Lung (tissue), 12 donors: ENCODE data around the gene UBE2E1. TPM values are rescaled to one million over a fixed set of nuclear protein-coding genes. Genes with fewer than 3 reads are reported as not detected.
A peak's percentile ranks its signal among the peaks of the same experiment; 100 is the strongest.

ENCODE experiments used
- ATAC-seq: fragments of 200-7000 bp; cut with Tn5 transposase; one replicate; pipeline ENCODE4 v1.9.1; 2020; ENCODE audit warnings: moderate number of reproducible peaks; ENCODE audit not compliant: insufficient read depth, low FRiP score
- DNase-seq, 3 donors: peaks; one replicate each; pipeline ENCODE4 v3.0.0-alpha.2; 2013 to 2017
- H3K27ac ChIP-seq, 2 donors: one replicate each; pipeline ENCODE4 v1.5.1; 2013; ENCODE audit warnings: mild to moderate bottlenecking in 2 of 2, moderate library complexity in 2 of 2, control low read depth in 1 of 2, inconsistent platforms in 1 of 2, low read depth in 1 of 2, low read length in 1 of 2
- H3K27me3 ChIP-seq, 3 donors: one replicate each; pipeline ENCODE4 v1.5.1; 2013; ENCODE audit warnings: low read length in 2 of 3; ENCODE audit not compliant: control insufficient read depth in 3 of 3, insufficient read depth in 3 of 3
- H3K36me3 ChIP-seq, 4 donors: one replicate each; pipeline ENCODE4 v1.5.1; 2013; ENCODE audit warnings: low read length in 4 of 4, mild to moderate bottlenecking in 1 of 4, moderate library complexity in 1 of 4; ENCODE audit not compliant: control insufficient read depth in 4 of 4, insufficient read depth in 4 of 4
- H3K4me1 ChIP-seq, 5 donors: one replicate each; pipeline ENCODE4 v1.5.1; 2013; ENCODE audit warnings: low read length in 5 of 5, mild to moderate bottlenecking in 2 of 5, moderate library complexity in 1 of 5; ENCODE audit not compliant: control insufficient read depth in 5 of 5, insufficient read depth in 5 of 5
- H3K4me3 ChIP-seq: one replicate; pipeline ENCODE4 v1.5.1; 2013; ENCODE audit warnings: mild to moderate bottlenecking, control low read depth, moderate library complexity
- H3K9ac ChIP-seq, 2 donors: one replicate each; pipeline ENCODE4 v1.5.1; 2013; ENCODE audit warnings: low read length in 2 of 2, control low read depth in 1 of 2; ENCODE audit not compliant: insufficient read depth in 1 of 2
- H3K9me3 ChIP-seq, 4 donors: one replicate each; pipeline ENCODE4 v1.5.1; 2013; ENCODE audit warnings: low read length in 3 of 4, mild to moderate bottlenecking in 1 of 4, moderate library complexity in 1 of 4; ENCODE audit not compliant: control insufficient read depth in 4 of 4, insufficient read depth in 3 of 4
- WGBS, 2 donors: extraction: QIAGEN DNeasy Blood & Tissue Kit; methylation state at CpG; one replicate each; pipeline ENCODE4 v1.1.7; 2013; 5-methylcytosine and 5-hydroxymethylcytosine counted together
- polyA plus RNA-seq, 2 donors: library from polyadenylated mRNA; stranded (reverse); fragments of 200-250 nt; gene quantifications; one replicate each; pipeline ENCODE4 v1.2.1, GENCODE V29; 2013
- total RNA-seq, 2 donors: library from RNA; depleted of rRNA in 1 of 2; stranded (reverse); fragments of >200 nt in 1 of 2; gene quantifications; one replicate each; pipeline ENCODE4 v1.2.1, GENCODE V29; 2014 to 2021
- TF ChIP-seq, protein P1 (sequence below): IDR thresholded peaks from 2 replicates; pipeline ENCODE4 v1.5.1; 2012; ENCODE audit warnings: mild to moderate bottlenecking; ENCODE audit errors: control extremely low read depth, extremely low read depth
- donor health status: control.
- donor health status: control.
- donor health status: Bipolar disorder and iron deficiency.
- donor health status: healthy.
- donor health status: DM: yes; HTN: yes; CAD: no.

UBE2E1 gene
- total and polyA plus RNA-seq, 4 donors: 74.1 to 156 (median 87.6) TPM

DNA sequence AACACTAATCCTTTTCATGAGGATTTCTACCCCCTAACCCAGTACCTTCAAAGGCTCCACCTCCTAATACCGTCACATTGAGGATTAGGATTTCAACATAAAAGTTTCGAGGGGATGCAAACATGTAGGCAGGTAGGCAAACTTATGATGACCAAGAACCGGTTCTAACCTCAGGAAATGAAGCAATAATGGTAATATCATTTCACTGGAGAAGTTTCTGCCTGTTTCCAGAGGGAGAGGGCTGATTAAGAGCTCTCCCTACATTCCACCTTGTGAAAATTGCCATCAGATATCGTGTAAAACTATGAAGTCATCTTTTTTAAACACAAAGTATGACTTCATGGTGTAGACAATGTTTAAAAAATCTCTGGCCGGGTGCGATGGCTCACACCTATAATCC lies 79.5 kb downstream of the UBE2E1 start:
- H3K27ac ChIP-seq: no peak overlapping the region
- TF ChIP-seq, protein P1, sequence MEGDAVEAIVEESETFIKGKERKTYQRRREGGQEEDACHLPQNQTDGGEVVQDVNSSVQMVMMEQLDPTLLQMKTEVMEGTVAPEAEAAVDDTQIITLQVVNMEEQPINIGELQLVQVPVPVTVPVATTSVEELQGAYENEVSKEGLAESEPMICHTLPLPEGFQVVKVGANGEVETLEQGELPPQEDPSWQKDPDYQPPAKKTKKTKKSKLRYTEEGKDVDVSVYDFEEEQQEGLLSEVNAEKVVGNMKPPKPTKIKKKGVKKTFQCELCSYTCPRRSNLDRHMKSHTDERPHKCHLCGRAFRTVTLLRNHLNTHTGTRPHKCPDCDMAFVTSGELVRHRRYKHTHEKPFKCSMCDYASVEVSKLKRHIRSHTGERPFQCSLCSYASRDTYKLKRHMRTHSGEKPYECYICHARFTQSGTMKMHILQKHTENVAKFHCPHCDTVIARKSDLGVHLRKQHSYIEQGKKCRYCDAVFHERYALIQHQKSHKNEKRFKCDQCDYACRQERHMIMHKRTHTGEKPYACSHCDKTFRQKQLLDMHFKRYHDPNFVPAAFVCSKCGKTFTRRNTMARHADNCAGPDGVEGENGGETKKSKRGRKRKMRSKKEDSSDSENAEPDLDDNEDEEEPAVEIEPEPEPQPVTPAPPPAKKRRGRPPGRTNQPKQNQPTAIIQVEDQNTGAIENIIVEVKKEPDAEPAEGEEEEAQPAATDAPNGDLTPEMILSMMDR: no peak
- no peaks in the 10 kb centered on the region for H3K27me3 ChIP-seq
- ATAC-seq: peak; percentile 38
- peaks cover 0 to 11% (median 0%) of the 10 kb centered on the region in 5 donors for H3K4me1 ChIP-seq
- WGBS, 2 donors: 53 to 70% methylated on average over 6 of the region's 6 CpGs
- H3K9ac ChIP-seq: no peak overlapping the region
- no peak for DNase-seq
- H3K4me3 ChIP-seq: no peak overlapping the region
- H3K9me3 ChIP-seq: no peaks in the 10 kb centered on the region
- H3K36me3 ChIP-seq: peaks cover 0 to 11% (median 3%) of the 10 kb centered on the region in 4 donors

DNA sequence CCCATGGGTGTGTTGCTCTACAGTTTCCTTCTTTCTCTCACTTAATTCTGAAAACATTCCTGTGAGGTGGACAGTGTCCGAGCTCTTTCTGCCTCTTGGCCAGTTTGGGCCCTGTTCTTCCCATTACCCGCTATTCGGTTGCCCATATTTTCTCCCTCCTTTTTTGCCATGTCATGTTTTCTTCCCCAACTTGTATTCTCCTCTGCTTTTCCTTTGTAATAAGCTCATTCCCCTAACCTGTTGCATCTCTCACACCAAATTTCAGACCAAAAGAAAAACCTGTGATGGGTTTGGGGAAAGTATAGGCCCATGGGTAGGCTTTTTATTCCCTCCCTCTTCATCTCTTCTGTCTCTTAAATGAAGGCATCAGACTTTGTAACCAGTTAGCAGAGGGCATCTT lies 80.6 kb downstream of the UBE2E1 start:
- peaks cover 0 to 11% (median 0%) of the 10 kb centered on the region in 5 donors for H3K4me1 ChIP-seq
- 94 to 98% methylated on average over 3 of the region's 3 CpGs for WGBS, 2 donors
- H3K36me3 ChIP-seq: peaks cover 0 to 11% (median 5%) of the 10 kb centered on the region in 4 donors
- DNase-seq (no peak), ATAC-seq (no peak)
- H3K4me3 ChIP-seq: no peak overlapping the region
- no peak overlapping the region for H3K27ac ChIP-seq
- H3K27me3 ChIP-seq: no peaks in the 10 kb centered on the region
- H3K9me3 ChIP-seq: no peaks in the 10 kb centered on the region
- H3K9ac ChIP-seq: no peak overlapping the region
- TF ChIP-seq, protein P1: no peak

DNA sequence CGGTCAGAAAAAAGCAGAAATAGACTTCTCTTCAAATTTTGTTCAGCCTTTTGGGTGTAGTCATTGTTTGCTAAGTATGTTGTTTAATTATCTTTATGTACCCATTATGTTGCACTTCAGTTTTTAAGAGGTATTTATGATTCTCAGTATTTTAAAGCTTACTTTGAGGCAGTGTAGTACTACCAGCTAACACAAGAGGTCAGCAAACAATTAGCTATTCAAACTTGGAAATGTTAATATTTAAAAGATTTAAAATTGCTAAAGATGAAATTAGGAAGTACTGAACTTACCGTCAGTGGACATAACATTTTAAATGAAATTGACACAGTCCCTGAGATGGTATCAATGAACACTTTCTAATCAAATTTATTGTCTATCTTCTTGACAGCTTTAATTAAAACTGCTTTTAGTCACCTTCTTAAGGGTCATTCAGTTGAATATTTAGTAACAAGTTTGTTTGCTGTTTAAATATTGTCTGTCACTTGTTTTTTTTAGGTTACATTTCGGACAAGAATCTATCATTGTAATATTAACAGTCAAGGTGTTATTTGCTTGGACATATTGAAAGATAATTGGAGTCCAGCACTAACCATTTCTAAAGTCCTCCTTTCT lies 83.0 kb downstream of the UBE2E1 start:
- TF ChIP-seq, protein P1: peak; percentile 65
- DNase-seq (peak in 2 of 3 donors; percentile 55 to 74), ATAC-seq (no peak)
- WGBS, 2 donors: 41 to 57% methylated on average over 3 of the region's 3 CpGs
- Histone ChIP-seq H3K9me3 (no peaks in the 10 kb centered on the region), H3K4me1 (peaks cover 0 to 11% (median 0%) of the 10 kb centered on the region in 5 donors), H3K27ac (no peak overlapping the region), H3K9ac (no peak overlapping the region), H3K4me3 (no peak overlapping the region), H3K36me3 (peaks cover 0 to 8% (median 5%) of the 10 kb centered on the region in 4 donors), H3K27me3 (no peaks in the 10 kb centered on the region)
